Kidney (tissue), 14 donors: Measurements from ENCODE around the gene UBE2L3. TPM values are rescaled to one million over a fixed set of nuclear protein-coding genes. Genes with fewer than 3 reads are reported as not detected.

Experiments
- DNase-seq, 5 donors: peaks; one replicate each; pipeline ENCODE4 v3.0.0-alpha.2; 2013 to 2020
- FAIRE-seq: peaks from 2 replicates; lab custom pipeline; 2012; peaks lifted over from hg19 to GRCh38; lab: Jason Lieb, UNC
- H3K27ac ChIP-seq, 2 donors: one replicate each; pipeline ENCODE4 v1.7.0; 2013; ENCODE audit warnings: low read depth in 2 of 2, low read length in 2 of 2, inconsistent platforms in 1 of 2
- H3K27me3 ChIP-seq: one replicate; pipeline ENCODE4 v1.7.1; 2013; ENCODE audit warnings: low read length, inconsistent platforms; ENCODE audit not compliant: control insufficient read depth, insufficient read depth
- H3K36me3 ChIP-seq, 3 donors: one replicate each; pipeline versions ENCODE4 v1.7.0 to v1.7.1; 2013; ENCODE audit warnings: low read length in 3 of 3, control low read depth in 1 of 3, inconsistent platforms in 1 of 3; ENCODE audit not compliant: insufficient read depth in 3 of 3, control insufficient read depth in 2 of 3
- H3K4me1 ChIP-seq, 3 donors: one replicate each; pipeline versions ENCODE4 v1.7.0 to v1.7.1; 2013; ENCODE audit warnings: low read length in 3 of 3, inconsistent platforms in 1 of 3, low read depth in 1 of 3; ENCODE audit not compliant: control insufficient read depth in 2 of 3, insufficient read depth in 2 of 3
- H3K4me3 ChIP-seq, 3 donors: one replicate each; pipeline versions ENCODE4 v1.7.0 to v1.8.1; 2013; ENCODE audit warnings: low read length in 3 of 3, control low read depth in 1 of 3, inconsistent platforms in 1 of 3
- H3K9ac ChIP-seq, 3 donors: one replicate each; pipeline versions ENCODE4 v1.7.0 to v1.7.1; 2013; ENCODE audit warnings: low read length in 3 of 3, control low read depth in 1 of 3, inconsistent platforms in 1 of 3
- H3K9me3 ChIP-seq, 3 donors: one replicate each; pipeline versions ENCODE4 v1.7.0 to v1.7.1; 2013; ENCODE audit warnings: low read length in 3 of 3, control low read depth in 1 of 3, inconsistent platforms in 1 of 3; ENCODE audit not compliant: control insufficient read depth in 2 of 3, insufficient read depth in 1 of 3
- CTCF ChIP-seq: IDR thresholded peaks from 3 replicates; pipeline ENCODE4 v1.5.1; 2012; ENCODE audit warnings: mild to moderate bottlenecking, moderate library complexity, borderline replicate concordance; ENCODE audit not compliant: insufficient read depth; ENCODE audit errors: extremely low read depth
- intact Hi-C: fragments of 100-400 bp; cut with DNase I; formaldehyde crosslinking; loops from one replicate; pipeline ENCODE4 v1.11.1; 2022
- polyA plus RNA-seq: library from polyadenylated mRNA; stranded (reverse); fragments of 350-450 nt; fragmentation: Illumina TruSeq; extraction: RNeasy Lipid Tissue Mini Kit (QIAGEN cat#74804); gene quantifications from one replicate; pipeline ENCODE4 v1.2.3, GENCODE V29; 2014; ENCODE audit warnings: low read depth, low replicate concordance; ENCODE audit not compliant: insufficient read depth
- total RNA-seq: library from RNA; stranded (reverse); fragmentation: NEBNext Ultra II Directional; extraction: Animal tissue kit (Norgen Biotek cat#: 25700); gene quantifications from one replicate; pipeline ENCODE4 v1.2.1, GENCODE V29; 2021
- donor health status: control.
- donor health status: control.
- donor health status: control.
- donor health status: control.
- donor health status: control.
- donor health status: DM: yes; HTN: yes; CAD: no.
- donor health status: Normal renal cell carcinoma (clear cell type).

Gene UBE2L3
- total and polyA plus RNA-seq, 2 donors from 2014 or later: 45.8 to 70.0 TPM

GRCh38 chr22:21569459-21570170 is 2.1 kb downstream of the UBE2L3 start:
- FAIRE-seq: no peak
- H3K27ac ChIP-seq: no peak overlapping the region
- H3K27me3 ChIP-seq: no peaks in the 10 kb centered on the region
- H3K9ac ChIP-seq: peak overlapping the region in 1 of 3 donors; percentile 5
- intact Hi-C loops: no loop called here
- H3K36me3 ChIP-seq: no peaks in the 10 kb centered on the region
- no peak for DNase-seq
- no peak for TF ChIP-seq CTCF
- H3K4me1 ChIP-seq: peaks cover 0 to 44% (median 32%) of the 10 kb centered on the region in 3 donors
- H3K9me3 ChIP-seq: no peaks in the 10 kb centered on the region
- peak overlapping the region in 2 of 3 donors; percentile 17 to 89 for H3K4me3 ChIP-seq

- H3K4me3 ChIP-seq: no peak overlapping the region
- DNase-seq (no peak), FAIRE-seq (no peak)
- H3K27ac ChIP-seq: no peak overlapping the region
- intact Hi-C loops: no loop called here
- TF ChIP-seq CTCF: no peak
- no peak overlapping the region for H3K9ac ChIP-seq
- H3K9me3 ChIP-seq: no peaks in the 10 kb centered on the region
- H3K27me3 ChIP-seq: no peaks in the 10 kb centered on the region
- H3K4me1 ChIP-seq: peaks cover 0 to 44% (median 32%) of the 10 kb centered on the region in 3 donors
- H3K36me3 ChIP-seq: no peaks in the 10 kb centered on the region
Measured at GRCh38 chr22:21570398-21570797, 2.9 kb downstream of the UBE2L3 start.

GRCh38 chr22:21571679-21572078 is 4.2 kb downstream of the UBE2L3 start:
- intact Hi-C loops: no loop called here

More at GRCh38 chr22:21571679-21572078, 4.2 kb downstream of the UBE2L3 start:
- H3K4me3 ChIP-seq: no peak overlapping the region
- H3K36me3 ChIP-seq: no peaks in the 10 kb centered on the region
- H3K27ac ChIP-seq: no peak overlapping the region
- FAIRE-seq (no peak), DNase-seq (no peak)
- no peak overlapping the region for H3K9ac ChIP-seq
- peaks cover 0 to 44% (median 32%) of the 10 kb centered on the region in 3 donors for H3K4me1 ChIP-seq
- H3K9me3 ChIP-seq: no peaks in the 10 kb centered on the region
- TF ChIP-seq CTCF: no peak
- H3K27me3 ChIP-seq: no peaks in the 10 kb centered on the region
